GM19099 (cell line): ENCODE data around the gene PRIM1.

Experiments
- POLR2A ChIP-seq: IDR thresholded peaks from 3 replicates; pipeline ENCODE4 v1.6.1; 2011; ENCODE audit warnings: low read depth; ENCODE audit not compliant: insufficient read length; ENCODE audit errors: extremely low read depth

Gene PRIM1

GRCh38 chr12:56763753-56764657 is 11.9 kb upstream of the PRIM1 start:
- TF ChIP-seq POLR2A, result no peak

GRCh38 chr12:56761812-56762211 is 9.7 kb upstream of the PRIM1 start:
- TF ChIP-seq POLR2A, result no peak

- TF ChIP-seq POLR2A, result no peak
Measured at GRCh38 chr12:56760460-56760859, 8.3 kb upstream of the PRIM1 start.

- TF ChIP-seq POLR2A, result no peak
Measured at GRCh38 chr12:56759263-56759908, 7.3 kb upstream of the PRIM1 start.

- TF ChIP-seq POLR2A, result no peak
Measured at GRCh38 chr12:56758728-56759262, 6.7 kb upstream of the PRIM1 start.

- TF ChIP-seq POLR2A, result no peak
Measured at GRCh38 chr12:56753566-56753965, 1.4 kb upstream of the PRIM1 start.

- TF ChIP-seq POLR2A, result no peak
Measured at GRCh38 chr12:56749853-56750252, 2.3 kb downstream of the PRIM1 start.

- no peak for TF ChIP-seq POLR2A
Measured at GRCh38 chr12:56749359-56749758, 2.8 kb downstream of the PRIM1 start.

GRCh38 chr12:56728139-56728861 is 23.8 kb downstream of the PRIM1 start:
- no peak for TF ChIP-seq POLR2A

- TF ChIP-seq POLR2A, result no peak
Measured at GRCh38 chr12:56725723-56726102, 26.4 kb downstream of the PRIM1 start.

- peak; percentile 91 for TF ChIP-seq POLR2A
Measured at GRCh38 chr12:56724972-56725722, 27.0 kb downstream of the PRIM1 start, which contains the start of gene NACA. NACA (minus strand) TSS chr12:56725299; CDS start chr12:56724521, 778 bp downstream.

- TF ChIP-seq POLR2A, result no peak
Measured at GRCh38 chr12:56724701-56724971, 27.5 kb downstream of the PRIM1 start.

- TF ChIP-seq POLR2A, result no peak
Measured at GRCh38 chr12:56723889-56724700, 28.0 kb downstream of the PRIM1 start.

GRCh38 chr12:56723352-56723751 is 28.8 kb downstream of the PRIM1 start:
- no peak for TF ChIP-seq POLR2A
